Lower lobe of right lung (tissue), 2 donors: ENCODE data around the gene RNF19B. TPM values are rescaled to one million over a fixed set of nuclear protein-coding genes. Genes with fewer than 3 reads are reported as not detected.

Experiments
- ATAC-seq, 2 donors: fragments of 200-7000 bp; cut with Tn5 transposase; one replicate each; pipeline ENCODE4 v1.9.1; 2020 to 2022; ENCODE audit warnings: mild to moderate bottlenecking in 2 of 2, moderate library complexity in 2 of 2
- DNase-seq: peaks from one replicate; pipeline ENCODE4 v3.0.0-alpha.2; 2020
- H3K27ac ChIP-seq: fragments of 200-600 bp; one replicate; pipeline ENCODE4 v1.8.0; 2022
- H3K27me3 ChIP-seq: fragments of 200-600 bp; one replicate; pipeline ENCODE4 v1.8.0; 2022; ENCODE audit warnings: low read depth
- H3K36me3 ChIP-seq: fragments of 200-600 bp; one replicate; pipeline ENCODE4 v1.8.0; 2022; ENCODE audit warnings: mild to moderate bottlenecking
- H3K4me1 ChIP-seq: fragments of 200-600 bp; one replicate; pipeline ENCODE4 v1.8.0; 2022
- H3K4me3 ChIP-seq: fragments of 200-600 bp; one replicate; pipeline ENCODE4 v1.8.0; 2022; ENCODE audit warnings: mild to moderate bottlenecking
- H3K9me3 ChIP-seq: fragments of 200-600 bp; one replicate; pipeline ENCODE4 v1.8.0; 2022
- CTCF ChIP-seq: fragments of 200-600 bp; IDR thresholded peaks from one replicate; pipeline ENCODE4 v1.8.0; 2022; ENCODE audit warnings: antibody characterized with exemption, mild to moderate bottlenecking
- intact Hi-C: fragments of 100-400 bp; cut with DNase I; formaldehyde crosslinking; loops from one replicate; pipeline ENCODE4 v1.11.0; 2022
- total RNA-seq: library from RNA; stranded (reverse); fragmentation: NEBNext Ultra II Directional; extraction: Animal tissue kit (Norgen Biotek cat#: 25700); gene quantifications from one replicate; pipeline ENCODE4 v1.2.1, GENCODE V29; 2021
- donor health status: DM: no; HTN: yes; CAD: no; lungs with severe emphysema.

The RNF19B gene
- total RNA-seq, 1 donor from 2014 or later, result 27.9 TPM

GRCh38 chr1:33003657-33004056 lies 39.0 kb upstream of the RNF19B start:
- H3K4me3 ChIP-seq, result no peak overlapping the region
- DNase-seq (no peak), ATAC-seq (no peak)
- TF ChIP-seq CTCF, result no peak
- H3K27ac ChIP-seq, result no peak overlapping the region
- no peaks in the 10 kb centered on the region for H3K27me3 ChIP-seq
- peaks cover 38% of the 10 kb centered on the region for H3K4me1 ChIP-seq
- intact Hi-C loops, result no loop called here
- H3K36me3 ChIP-seq, result peaks cover 9% of the 10 kb centered on the region
- no peaks in the 10 kb centered on the region for H3K9me3 ChIP-seq

- H3K4me1 ChIP-seq, result peaks cover 38% of the 10 kb centered on the region
Measured at GRCh38 chr1:33002006-33002405, 37.4 kb upstream of the RNF19B start.

GRCh38 chr1:33001282-33001681 lies 36.7 kb upstream of the RNF19B start:
- intact Hi-C loops, result no loop called here
- H3K9me3 ChIP-seq, result no peaks in the 10 kb centered on the region
- DNase-seq (no peak), ATAC-seq (peak in 1 of 2 donors; percentile 6)
- no peak for TF ChIP-seq CTCF
- H3K27me3 ChIP-seq, result no peaks in the 10 kb centered on the region
- H3K4me3 ChIP-seq, result no peak overlapping the region
- no peak overlapping the region for H3K27ac ChIP-seq
- H3K4me1 ChIP-seq, result peaks cover 34% of the 10 kb centered on the region
- no peaks in the 10 kb centered on the region for H3K36me3 ChIP-seq

More at GRCh38 chr1:33002006-33002405, 37.4 kb upstream of the RNF19B start:
- H3K27ac ChIP-seq, result no peak overlapping the region
- no peaks in the 10 kb centered on the region for H3K27me3 ChIP-seq
- no peak for DNase-seq
- ATAC-seq, result no peak
- H3K4me3 ChIP-seq, result no peak overlapping the region
- H3K36me3 ChIP-seq, result no peaks in the 10 kb centered on the region
- no peaks in the 10 kb centered on the region for H3K9me3 ChIP-seq
- TF ChIP-seq CTCF, result no peak
- intact Hi-C loops, result no loop called here

GRCh38 chr1:33000427-33001026 lies 35.9 kb upstream of the RNF19B start:
- peaks cover 30% of the 10 kb centered on the region for H3K4me1 ChIP-seq
- H3K27me3 ChIP-seq, result no peaks in the 10 kb centered on the region
- intact Hi-C loops, result no loop called here
- TF ChIP-seq CTCF, result no peak
- no peak overlapping the region for H3K4me3 ChIP-seq
- H3K36me3 ChIP-seq, result no peaks in the 10 kb centered on the region
- no peak overlapping the region for H3K27ac ChIP-seq
- ATAC-seq (no peak), DNase-seq (no peak)
- H3K9me3 ChIP-seq, result no peaks in the 10 kb centered on the region

GRCh38 chr1:32998997-32999396 lies 34.4 kb upstream of the RNF19B start:
- DNase-seq, result no peak
- H3K27ac ChIP-seq, result no peak overlapping the region
- TF ChIP-seq CTCF, result no peak

More at GRCh38 chr1:32998997-32999396, 34.4 kb upstream of the RNF19B start:
- Histone ChIP-seq H3K4me3 (no peak overlapping the region), H3K9me3 (no peaks in the 10 kb centered on the region), H3K27me3 (no peaks in the 10 kb centered on the region), H3K4me1 (peaks cover 30% of the 10 kb centered on the region), H3K36me3 (no peaks in the 10 kb centered on the region)
- intact Hi-C loops, result no loop called here
- no peak for ATAC-seq
